DND-41 (cell line): Measurements from ENCODE around the gene PAQR6.

Experiments
- ATAC-seq: fragments of 200-7000 bp; cut with Tn5 transposase; 3 replicates; pipeline ENCODE4 v1.9.1; 2021; ENCODE audit warnings: low read depth; ENCODE audit not compliant: insufficient read depth
- DNase-seq: peaks from one replicate; pipeline ENCODE4 v3.0.0-alpha.2; 2020
- H2AFZ ChIP-seq: 2 replicates; pipeline ENCODE4 v1.6.0; 2012; ENCODE audit warnings: low read depth, low read length
- H3K27ac ChIP-seq: 2 replicates; pipeline ENCODE4 v1.5.1; 2012; ENCODE audit warnings: low read length, inconsistent platforms
- H3K27me3 ChIP-seq: fragments of 200-600 bp; sonication (generic); 2 replicates; pipeline ENCODE4 v1.6.0; 2012; ENCODE audit warnings: low read length, mild to moderate bottlenecking, inconsistent platforms; ENCODE audit not compliant: insufficient read depth, poor library complexity
- H3K36me3 ChIP-seq: 2 replicates; pipeline ENCODE4 v1.5.1; 2012; ENCODE audit warnings: low read length, inconsistent platforms; ENCODE audit not compliant: insufficient read depth
- H3K4me1 ChIP-seq: 2 replicates; pipeline ENCODE4 v1.5.1; 2012; ENCODE audit warnings: mild to moderate bottlenecking, low read length; ENCODE audit not compliant: insufficient read depth
- H3K4me2 ChIP-seq: 2 replicates; pipeline ENCODE4 v1.6.0; 2012; ENCODE audit warnings: mild to moderate bottlenecking, moderate library complexity, low read length, inconsistent platforms; ENCODE audit not compliant: insufficient read depth
- H3K4me3 ChIP-seq, 2 experiments: fragments of 200-600 bp in 1 of 2; shearing (Covaris generic) in 1 of 2; 2 replicates each; pipeline ENCODE4 v1.5.1; 2012 to 2016; ENCODE audit warnings: inconsistent platforms in 2 of 2, low read length in 2 of 2, mild to moderate bottlenecking in 2 of 2, low read depth in 1 of 2, moderate library complexity in 1 of 2
- H3K79me2 ChIP-seq: 2 replicates; pipeline ENCODE4 v1.6.0; 2012; ENCODE audit warnings: low read length, inconsistent platforms; ENCODE audit not compliant: insufficient read depth
- H3K9ac ChIP-seq: 2 replicates; pipeline ENCODE4 v1.6.0; 2012; ENCODE audit warnings: low read depth, mild to moderate bottlenecking, inconsistent platforms, low read length, moderate library complexity
- H3K9me3 ChIP-seq: 2 replicates; pipeline ENCODE4 v1.5.1; 2012; ENCODE audit warnings: low read length, moderate library complexity, mild to moderate bottlenecking, inconsistent platforms; ENCODE audit not compliant: insufficient read depth, severe bottlenecking
- H4K20me1 ChIP-seq: 2 replicates; pipeline ENCODE4 v1.6.0; 2012; ENCODE audit warnings: low read length; ENCODE audit not compliant: insufficient read depth
- CTCF ChIP-seq: IDR thresholded peaks from 2 replicates; pipeline ENCODE4 v1.5.1; 2012; ENCODE audit warnings: borderline replicate concordance, low read length, moderate library complexity, mild to moderate bottlenecking; ENCODE audit not compliant: poor library complexity, severe bottlenecking; ENCODE audit errors: extremely low read depth
- EZH2 ChIP-seq: IDR thresholded peaks from 3 replicates; pipeline ENCODE4 v1.6.1; 2012; ENCODE audit warnings: borderline replicate concordance, low read depth, mild to moderate bottlenecking, moderate library complexity, low read length, inconsistent platforms; ENCODE audit not compliant: severe bottlenecking

Gene PAQR6

GRCh38 chr1:156258859-156259258, 11.0 kb upstream of the PAQR6 start:
- no peak overlapping the region for H3K4me2 ChIP-seq
- no peaks in the 10 kb centered on the region for H3K79me2 ChIP-seq
- no peak for TF ChIP-seq CTCF
- TF ChIP-seq EZH2 = no peak
- no peak overlapping the region for H2AFZ ChIP-seq
- no peak overlapping the region for H3K9ac ChIP-seq
- no peaks in the 10 kb centered on the region for H3K4me1 ChIP-seq
- H4K20me1 ChIP-seq = peaks cover 3% of the 10 kb centered on the region; the same call in 1 of the 2 replicates
- H3K4me3 ChIP-seq = no peak overlapping the region
- ATAC-seq (no peak), DNase-seq (no peak)
- no peaks in the 10 kb centered on the region for H3K27me3 ChIP-seq
- H3K9me3 ChIP-seq = no peaks in the 10 kb centered on the region
- H3K27ac ChIP-seq = no peak overlapping the region
- H3K36me3 ChIP-seq = peaks cover 88% of the 10 kb centered on the region

- Histone ChIP-seq H3K27me3 (no peaks in the 10 kb centered on the region), H3K9ac (no peak overlapping the region), H3K79me2 (no peaks in the 10 kb centered on the region), H4K20me1 (peaks cover 3% of the 10 kb centered on the region; the same call in 1 of the 2 replicates), H3K36me3 (peaks cover 88% of the 10 kb centered on the region), H3K4me2 (no peak overlapping the region), H3K27ac (no peak overlapping the region), H3K4me3 (no peak overlapping the region), H2AFZ (no peak overlapping the region), H3K4me1 (no peaks in the 10 kb centered on the region), H3K9me3 (no peaks in the 10 kb centered on the region)
- no peak for ATAC-seq
- TF ChIP-seq EZH2 (no peak), CTCF (no peak)
- no peak for DNase-seq
Observed at GRCh38 chr1:156257711-156258110, 9.9 kb upstream of the PAQR6 start.

DNA sequence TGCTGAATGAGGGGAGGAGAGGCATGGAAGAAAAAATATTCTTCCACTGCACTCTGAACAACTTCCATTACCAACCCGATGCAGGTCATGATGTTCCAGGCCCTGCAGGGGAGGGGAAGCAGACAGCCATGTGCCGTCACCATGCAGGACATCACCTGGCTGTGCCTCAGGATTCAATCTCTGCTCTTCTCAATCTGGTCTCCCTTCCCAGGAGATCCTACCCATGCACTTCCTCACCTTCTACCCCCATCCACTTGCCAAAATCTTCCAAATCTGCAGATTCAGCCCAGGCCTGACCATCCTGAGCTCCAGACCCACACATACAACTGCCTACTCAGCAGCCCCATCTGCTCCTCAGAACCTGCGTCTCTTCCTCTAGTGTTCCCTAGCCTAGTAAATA, 5.8 kb upstream of the PAQR6 start:
- Histone ChIP-seq H3K9me3 (no peaks in the 10 kb centered on the region), H4K20me1 (peaks cover 13% of the 10 kb centered on the region)

More for the DNA sequence above, 5.8 kb upstream of the PAQR6 start:
- no peak overlapping the region for H3K9ac ChIP-seq
- H2AFZ ChIP-seq = no peak overlapping the region
- H3K27me3 ChIP-seq = no peaks in the 10 kb centered on the region
- ATAC-seq = no peak
- H3K4me3 ChIP-seq = no peak overlapping the region
- H3K4me2 ChIP-seq = no peak overlapping the region
- peaks cover 90% of the 10 kb centered on the region for H3K36me3 ChIP-seq
- no peaks in the 10 kb centered on the region for H3K79me2 ChIP-seq
- H3K27ac ChIP-seq = no peak overlapping the region
- DNase-seq = no peak
- no peak for TF ChIP-seq CTCF
- TF ChIP-seq EZH2 = no peak
- H3K4me1 ChIP-seq = no peaks in the 10 kb centered on the region
